ENCODE results near the gene GLIS1. TPM values are rescaled to one million over a fixed set of nuclear protein-coding genes. Genes with fewer than 3 reads are reported as not detected.

The GLIS1 gene
- total RNA-seq, 1 donor = 2.9 TPM

GRCh38 chr1:53694718-53695091 lies 44.3 kb downstream of the GLIS1 start:
- H3K9me3 ChIP-seq (ENCODE audit: low read depth, low read length) = no peaks in the 10 kb centered on the region
- no peak overlapping the region for H2AFZ ChIP-seq (ENCODE audit: low read length)
- DNase-seq (ENCODE audit: insufficient read length, low spot score, missing footprints) = peak; percentile 11
- peaks cover 54% of the 10 kb centered on the region for H4K20me1 ChIP-seq (ENCODE audit: insufficient read depth, low read length)
- no peak overlapping the region for H3K27ac ChIP-seq (ENCODE audit: low read depth, low read length)
- H3K4me2 ChIP-seq (ENCODE audit: insufficient read depth, low read length) = no peak overlapping the region
- peaks cover 7% of the 10 kb centered on the region for H3K79me2 ChIP-seq (ENCODE audit: insufficient read depth, low read length)
- no peak for TF ChIP-seq CTCF (IDR thresholded peaks at IDR 0.05; ENCODE audit: extremely low read depth, low read depth, low read length)
- H3K4me3 ChIP-seq (ENCODE audit: insufficient read depth, low read length) = no peak overlapping the region
- peaks cover 8% of the 10 kb centered on the region for H3K4me1 ChIP-seq (ENCODE audit: insufficient read depth, low read length)
- H3K36me3 ChIP-seq (ENCODE audit: insufficient read depth, low read length) = no peaks in the 10 kb centered on the region
- no peaks in the 10 kb centered on the region for H3K27me3 ChIP-seq (ENCODE audit: insufficient read depth, low read length)

- Histone ChIP-seq H4K20me1 (ENCODE audit: insufficient read depth, low read length) (peaks cover 61% of the 10 kb centered on the region), H3K4me2 (ENCODE audit: insufficient read depth, low read length) (no peak overlapping the region), H3K79me2 (ENCODE audit: insufficient read depth, low read length) (peaks cover 7% of the 10 kb centered on the region), H2AFZ (ENCODE audit: low read length) (no peak overlapping the region), H3K27me3 (ENCODE audit: insufficient read depth, low read length) (no peaks in the 10 kb centered on the region), H3K27ac (ENCODE audit: low read depth, low read length) (no peak overlapping the region), H3K36me3 (ENCODE audit: insufficient read depth, low read length) (no peaks in the 10 kb centered on the region), H3K4me1 (ENCODE audit: insufficient read depth, low read length) (peaks cover 8% of the 10 kb centered on the region), H3K9me3 (ENCODE audit: low read depth, low read length) (no peaks in the 10 kb centered on the region), H3K4me3 (ENCODE audit: insufficient read depth, low read length) (no peak overlapping the region)
- no peak for TF ChIP-seq CTCF (IDR thresholded peaks at IDR 0.05; ENCODE audit: extremely low read depth, low read depth, low read length)
- DNase-seq (ENCODE audit: insufficient read length, low spot score, missing footprints) = peak; percentile 77
These were observed 44.9 kb downstream of the GLIS1 start for GRCh38 chr1:53693773-53694717.

- Histone ChIP-seq H3K27me3 (ENCODE audit: insufficient read depth, low read length) (no peaks in the 10 kb centered on the region), H3K27ac (ENCODE audit: low read depth, low read length) (no peak overlapping the region), H3K9me3 (ENCODE audit: low read depth, low read length) (no peaks in the 10 kb centered on the region), H3K36me3 (ENCODE audit: insufficient read depth, low read length) (no peaks in the 10 kb centered on the region), H4K20me1 (ENCODE audit: insufficient read depth, low read length) (peaks cover 62% of the 10 kb centered on the region), H3K4me3 (ENCODE audit: insufficient read depth, low read length) (no peak overlapping the region), H3K4me2 (ENCODE audit: insufficient read depth, low read length) (no peak overlapping the region), H2AFZ (ENCODE audit: low read length) (no peak overlapping the region), H3K79me2 (ENCODE audit: insufficient read depth, low read length) (peaks cover 7% of the 10 kb centered on the region), H3K4me1 (ENCODE audit: insufficient read depth, low read length) (peaks cover 8% of the 10 kb centered on the region)
- peak; percentile 83 for DNase-seq (ENCODE audit: insufficient read length, low spot score, missing footprints)
- no peak for TF ChIP-seq CTCF (IDR thresholded peaks at IDR 0.05; ENCODE audit: extremely low read depth, low read depth, low read length)
These were observed 45.6 kb downstream of the GLIS1 start for GRCh38 chr1:53693339-53693738.

GRCh38 chr1:53691326-53691725 lies 47.6 kb downstream of the GLIS1 start:
- no peak overlapping the region for H3K4me2 ChIP-seq (ENCODE audit: insufficient read depth, low read length)
- no peak overlapping the region for H3K27ac ChIP-seq (ENCODE audit: low read depth, low read length)
- no peak overlapping the region for H3K4me3 ChIP-seq (ENCODE audit: insufficient read depth, low read length)
- peaks cover 2% of the 10 kb centered on the region for H3K79me2 ChIP-seq (ENCODE audit: insufficient read depth, low read length)
- DNase-seq (ENCODE audit: insufficient read length, low spot score, missing footprints) = peak; percentile 83
- no peaks in the 10 kb centered on the region for H3K36me3 ChIP-seq (ENCODE audit: insufficient read depth, low read length)
- peaks cover 66% of the 10 kb centered on the region for H4K20me1 ChIP-seq (ENCODE audit: insufficient read depth, low read length)
- H3K9me3 ChIP-seq (ENCODE audit: low read depth, low read length) = no peaks in the 10 kb centered on the region
- no peak overlapping the region for H2AFZ ChIP-seq (ENCODE audit: low read length)
- H3K4me1 ChIP-seq (ENCODE audit: insufficient read depth, low read length) = no peaks in the 10 kb centered on the region
- H3K27me3 ChIP-seq (ENCODE audit: insufficient read depth, low read length) = no peaks in the 10 kb centered on the region
- TF ChIP-seq CTCF (IDR thresholded peaks at IDR 0.05; ENCODE audit: extremely low read depth, low read depth, low read length) = no peak

Data from osteoblast (primary cell).